Astrocyte (in vitro differentiated cells and primary cell): ENCODE data around the gene CADPS.

Source experiments
- EZH2 ChIP-seq: IDR thresholded peaks from 2 replicates; pipeline ENCODE4 v1.6.1; 2012; ENCODE audit warnings: mild to moderate bottlenecking, low read length, inconsistent platforms; ENCODE audit not compliant: insufficient read depth
- TF ChIP-seq, protein P1 (sequence below): IDR thresholded peaks from 2 replicates; pipeline ENCODE4 v1.5.1; 2011; ENCODE audit warnings: low read depth, mild to moderate bottlenecking, inconsistent platforms, low read length, moderate library complexity; ENCODE audit not compliant: insufficient read depth

DNA sequence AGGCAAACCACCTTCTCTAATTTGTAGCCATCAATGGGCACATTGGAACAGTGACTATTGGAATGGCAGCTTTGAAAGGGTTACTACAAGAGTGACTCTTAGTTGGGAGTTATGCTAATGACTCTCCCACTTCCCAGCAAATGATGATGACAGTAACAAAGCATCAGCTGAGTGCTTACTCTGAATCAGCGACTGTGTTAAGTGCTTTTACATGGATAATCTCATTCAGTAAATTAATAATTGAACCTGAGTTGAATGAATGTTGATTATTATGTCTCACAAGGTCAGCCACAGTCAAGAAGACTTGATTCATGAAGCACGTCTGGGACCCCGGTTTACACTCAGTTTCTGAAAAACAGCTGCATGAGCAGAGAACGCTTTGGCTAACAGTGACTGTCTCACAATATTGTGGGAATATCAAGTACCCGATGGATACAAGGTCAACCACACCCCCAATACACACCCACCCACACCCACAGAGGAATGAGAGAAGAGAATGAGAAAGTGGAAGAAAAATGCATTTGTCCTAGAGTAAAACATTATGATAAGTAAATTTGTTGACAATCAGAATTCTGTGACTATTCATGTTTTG lies 259.9 kb downstream of the CADPS start:
- TF ChIP-seq, protein P1, sequence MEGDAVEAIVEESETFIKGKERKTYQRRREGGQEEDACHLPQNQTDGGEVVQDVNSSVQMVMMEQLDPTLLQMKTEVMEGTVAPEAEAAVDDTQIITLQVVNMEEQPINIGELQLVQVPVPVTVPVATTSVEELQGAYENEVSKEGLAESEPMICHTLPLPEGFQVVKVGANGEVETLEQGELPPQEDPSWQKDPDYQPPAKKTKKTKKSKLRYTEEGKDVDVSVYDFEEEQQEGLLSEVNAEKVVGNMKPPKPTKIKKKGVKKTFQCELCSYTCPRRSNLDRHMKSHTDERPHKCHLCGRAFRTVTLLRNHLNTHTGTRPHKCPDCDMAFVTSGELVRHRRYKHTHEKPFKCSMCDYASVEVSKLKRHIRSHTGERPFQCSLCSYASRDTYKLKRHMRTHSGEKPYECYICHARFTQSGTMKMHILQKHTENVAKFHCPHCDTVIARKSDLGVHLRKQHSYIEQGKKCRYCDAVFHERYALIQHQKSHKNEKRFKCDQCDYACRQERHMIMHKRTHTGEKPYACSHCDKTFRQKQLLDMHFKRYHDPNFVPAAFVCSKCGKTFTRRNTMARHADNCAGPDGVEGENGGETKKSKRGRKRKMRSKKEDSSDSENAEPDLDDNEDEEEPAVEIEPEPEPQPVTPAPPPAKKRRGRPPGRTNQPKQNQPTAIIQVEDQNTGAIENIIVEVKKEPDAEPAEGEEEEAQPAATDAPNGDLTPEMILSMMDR, result no peak
- TF ChIP-seq EZH2, result no peak
